22Rv1 (cell line): Measurements from ENCODE around the gene NUP62.
"Not testable (repeated sequence)": the region's sequence is repeated elsewhere in the genome, so short reads cannot be mapped to it uniquely, and the experiment has no call there.

Source experiments
- H3K27ac ChIP-seq: fragments of 450-650 bp; 2 replicates; pipeline ENCODE4 v1.5.1; 2017
- CTCF ChIP-seq: fragments of 450-650 bp; IDR thresholded peaks from 2 replicates; pipeline ENCODE4 v1.5.1; 2017; ENCODE audit warnings: mild to moderate bottlenecking
- ZFX ChIP-seq: fragments of 450-650 bp; IDR thresholded peaks from 2 replicates; pipeline ENCODE4 v1.6.1; 2017; ENCODE audit warnings: antibody characterized with exemption, borderline replicate concordance

Gene NUP62

DNA sequence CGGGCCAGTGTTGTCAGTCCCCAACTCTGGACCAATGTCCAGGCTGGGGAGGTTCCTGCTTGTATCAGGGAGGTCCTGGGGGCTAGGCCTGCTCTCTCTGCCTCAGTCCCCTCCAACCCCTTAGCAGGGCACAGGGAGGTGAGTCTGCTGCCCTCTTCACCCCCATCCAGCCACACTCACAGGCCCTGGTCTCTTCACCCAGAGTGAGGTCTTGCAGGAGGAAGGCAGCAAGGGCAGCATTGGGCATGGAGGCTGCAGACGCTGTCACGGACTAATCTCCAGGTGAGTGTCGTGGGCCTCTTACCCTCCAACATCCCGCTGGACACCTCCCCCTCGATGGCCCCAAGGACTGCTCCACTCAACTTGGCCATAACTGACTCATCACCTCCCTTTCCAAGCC lies 43.5 kb upstream of the NUP62 start:
- no peak for TF ChIP-seq CTCF
- TF ChIP-seq ZFX: no peak
- no peak overlapping the region for H3K27ac ChIP-seq

DNA sequence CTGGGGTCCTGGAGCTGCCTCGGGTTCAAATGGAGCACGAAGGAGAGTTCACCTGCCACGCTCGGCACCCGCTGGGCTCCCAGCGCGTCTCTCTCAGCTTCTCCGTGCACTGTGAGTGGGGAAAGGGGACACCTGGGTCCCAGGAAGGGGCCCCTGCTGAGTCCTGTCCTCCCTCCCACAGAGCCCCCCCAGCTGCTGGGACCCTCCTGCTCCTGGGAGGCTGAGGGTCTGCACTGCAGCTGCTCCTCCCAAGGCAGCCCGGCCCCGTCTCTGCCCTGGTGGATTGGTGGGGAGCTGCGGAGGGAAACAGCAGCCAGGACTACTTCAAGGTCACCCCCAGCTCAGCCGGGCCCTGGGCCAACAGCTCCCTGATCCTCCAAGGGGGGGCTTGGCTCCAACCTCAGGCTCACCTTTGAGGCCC lies 42.7 kb upstream of the NUP62 start:
- no peak overlapping the region for H3K27ac ChIP-seq
- TF ChIP-seq ZFX (no peak), CTCF (no peak)

DNA sequence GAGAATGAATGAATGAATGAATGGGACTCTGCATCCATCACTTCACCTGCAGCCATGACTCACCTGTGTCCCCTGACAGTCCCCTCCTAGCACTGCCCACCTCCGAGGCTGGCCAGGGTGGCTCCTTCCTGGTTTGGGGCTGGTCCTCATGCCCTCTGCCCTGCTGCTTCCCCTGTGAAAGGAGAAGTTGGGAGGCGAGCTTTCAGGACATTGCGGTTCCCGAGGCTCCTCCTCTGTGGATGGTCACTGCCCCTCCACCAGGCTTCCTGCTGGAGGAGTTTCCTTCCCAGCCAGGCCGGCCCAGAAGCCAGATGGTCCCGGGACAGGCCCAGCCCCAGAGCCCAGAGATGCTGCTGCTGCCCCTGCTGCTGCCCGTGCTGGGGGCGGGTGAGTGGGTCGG lies 40.1 kb upstream of the NUP62 start:
- not testable (repeated sequence) for H3K27ac ChIP-seq

GRCh38 chr19:49968279-49968922 lies 39.1 kb upstream of the NUP62 start:
- no peak overlapping the region for H3K27ac ChIP-seq
- TF ChIP-seq CTCF: no peak
- TF ChIP-seq ZFX: no peak

DNA sequence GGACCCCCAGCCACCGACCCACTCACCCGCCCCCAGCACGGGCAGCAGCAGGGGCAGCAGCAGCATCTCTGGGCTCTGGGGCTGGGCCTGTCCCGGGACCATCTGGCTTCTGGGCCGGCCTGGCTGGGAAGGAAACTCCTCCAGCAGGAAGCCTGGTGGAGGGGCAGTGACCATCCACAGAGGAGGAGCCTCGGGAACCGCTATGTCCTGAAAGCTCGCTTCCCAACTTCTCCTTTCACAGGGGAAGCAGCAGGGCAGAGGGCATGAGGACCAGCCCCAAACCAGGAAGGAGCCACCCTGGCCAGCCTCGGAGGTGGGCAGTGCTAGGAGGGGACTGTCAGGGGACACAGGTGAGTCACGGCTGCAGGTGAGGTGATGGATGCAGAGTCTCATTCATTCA lies 31.7 kb upstream of the NUP62 start, which contains the start of gene SIGLEC11:
TSS of gene SIGLEC11 (minus strand) at position 193 of the 400 bp plus-strand sequence. CDS start at position 102, 91 bp downstream.
- H3K27ac ChIP-seq: not testable (repeated sequence)

DNA sequence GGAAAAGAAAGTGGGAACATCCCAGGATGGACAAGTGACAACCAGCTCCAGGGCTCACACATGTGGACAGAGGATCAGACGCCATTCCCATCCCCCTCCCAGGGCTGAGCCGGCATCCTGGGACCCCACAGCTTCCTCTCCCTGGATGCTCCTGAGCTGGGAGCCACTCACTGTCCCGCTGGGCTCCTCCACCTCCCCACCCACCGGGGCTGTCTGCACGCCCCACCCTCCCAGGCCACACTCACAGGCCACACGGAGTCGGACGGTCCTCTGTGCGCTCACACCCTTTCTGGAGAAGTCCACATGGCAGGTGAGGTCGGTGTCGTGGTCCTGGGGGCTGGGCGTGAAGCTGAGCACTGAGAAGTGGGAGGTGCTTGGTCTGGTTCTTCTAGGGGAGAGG lies 30.6 kb upstream of the NUP62 start:
- not testable (repeated sequence) for H3K27ac ChIP-seq

- not testable (repeated sequence) for H3K27ac ChIP-seq
These were observed 29.3 kb upstream of the NUP62 start for GRCh38 chr19:49958596-49958995.

- not testable (repeated sequence) for H3K27ac ChIP-seq
These were observed 28.8 kb upstream of the NUP62 start for GRCh38 chr19:49958144-49958543.

DNA sequence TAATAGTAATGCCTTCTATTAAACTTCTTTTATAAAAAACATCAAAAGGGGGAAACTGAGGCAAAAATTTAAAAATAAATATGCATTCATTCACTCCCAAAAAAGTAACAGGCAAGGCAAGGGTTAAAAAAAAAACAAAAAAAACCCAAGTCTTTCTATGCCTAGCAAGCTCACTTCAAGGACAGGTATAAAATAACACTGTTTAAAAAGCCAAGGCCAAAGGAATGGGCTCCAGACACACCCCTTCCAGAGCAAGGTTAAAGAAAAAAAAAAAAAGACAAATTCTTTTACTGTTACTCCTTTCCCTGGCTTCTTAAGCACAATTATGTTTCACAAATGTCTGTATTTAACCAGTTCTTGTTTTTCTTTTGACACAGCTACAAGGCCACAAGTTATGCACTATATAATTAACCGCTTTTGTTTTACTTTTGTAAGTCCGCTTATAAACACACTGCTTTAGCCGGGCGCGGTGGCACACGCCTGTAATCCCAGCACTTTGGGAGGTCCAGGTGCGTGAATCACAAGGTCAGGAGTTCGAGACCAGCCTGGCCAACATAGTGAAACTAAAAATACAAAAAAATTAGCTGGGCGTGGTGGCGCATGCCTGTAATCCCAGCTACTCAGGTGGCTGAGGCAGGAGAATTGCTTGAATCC lies 28.1 kb upstream of the NUP62 start:
- H3K27ac ChIP-seq: no peak overlapping the region
- TF ChIP-seq CTCF (no peak), ZFX (no peak)

GRCh38 chr19:49956115-49956495 lies 26.8 kb upstream of the NUP62 start:
- TF ChIP-seq ZFX (no peak), CTCF (no peak)
- H3K27ac ChIP-seq: no peak overlapping the region
